Mesothelial cell of epicardium (in vitro differentiated cells): ENCODE results near the gene LRCOL1. TPM values are rescaled to one million over a fixed set of nuclear protein-coding genes. Genes with fewer than 3 reads are reported as not detected.

Source experiments
- DNase-seq, 2 experiments: peaks; one replicate each; pipeline ENCODE4 v3.0.0; 2021; ENCODE audit warnings: low spot score in 2 of 2; ENCODE audit not compliant: unreplicated experiment in 2 of 2
- H3K27ac Mint-ChIP-seq: 2 replicates; pipeline ENCODE4 v1.8.0; 2021; ENCODE audit warnings: mixed read lengths
- H3K27me3 Mint-ChIP-seq: 2 replicates; pipeline ENCODE4 v1.8.0; 2021; ENCODE audit warnings: low read depth, mixed read lengths
- H3K36me3 Mint-ChIP-seq: 2 replicates; pipeline ENCODE4 v1.8.0; 2021; ENCODE audit warnings: mixed read lengths
- H3K4me1 Mint-ChIP-seq: 2 replicates; pipeline ENCODE4 v1.8.0; 2021; ENCODE audit warnings: mixed read lengths
- H3K4me3 Mint-ChIP-seq: 2 replicates; pipeline ENCODE4 v1.8.0; 2021; ENCODE audit warnings: mild to moderate bottlenecking, moderate library complexity, mixed read lengths
- H3K9me3 Mint-ChIP-seq: 2 replicates; pipeline ENCODE4 v1.8.0; 2021; ENCODE audit warnings: mixed read lengths
- CTCF ChIP-seq: fragments of 200-600 bp; sonication (generic); IDR thresholded peaks from one replicate; pipeline ENCODE4 v1.5.0; 2021; ENCODE audit warnings: antibody characterized with exemption; ENCODE audit not compliant: unreplicated experiment
- total RNA-seq: library from RNA; stranded (reverse); gene quantifications from 3 replicates; pipeline ENCODE4 v1.2.1, GENCODE V29; 2021

Gene LRCOL1
- total RNA-seq, 1 donor from 2014 or later = not detected

DNA sequence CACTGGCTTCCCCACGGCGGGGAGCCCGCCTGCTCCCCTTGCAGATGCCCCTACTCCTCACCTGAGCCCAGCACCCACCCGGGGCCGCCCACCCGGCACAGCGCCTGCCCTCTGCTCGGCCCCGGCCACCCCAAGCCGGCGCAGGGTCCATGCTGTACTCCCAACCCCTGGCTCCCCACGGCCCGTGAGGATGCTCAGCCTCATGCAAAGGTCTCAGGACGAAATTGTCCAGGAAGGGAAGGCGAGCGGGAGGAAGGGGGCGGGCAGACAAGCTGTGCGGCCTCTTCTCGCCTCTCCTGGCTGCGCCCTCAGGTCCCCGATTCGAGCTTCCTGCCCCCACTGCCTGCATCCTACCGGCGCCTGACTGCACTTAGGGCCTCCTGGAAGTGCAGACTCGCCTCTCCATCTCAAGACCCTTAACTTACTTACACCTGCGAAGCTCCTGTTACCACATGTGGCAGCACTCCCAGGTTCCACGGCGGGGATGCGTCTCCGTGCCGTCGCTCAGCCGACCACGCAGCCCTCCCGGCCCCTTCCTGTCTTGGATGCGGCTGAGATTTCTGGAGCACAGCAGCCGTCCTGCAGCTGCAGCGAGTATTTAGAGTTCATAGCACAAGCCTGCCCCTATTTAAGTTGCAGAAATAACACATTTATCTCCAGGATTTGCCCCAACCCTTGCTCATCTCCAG, 18.0 kb downstream of the LRCOL1 start:
- no peaks in the 10 kb centered on the region for H3K9me3 Mint-ChIP-seq

GRCh38 chr12:132591107-132591935, 19.1 kb downstream of the LRCOL1 start:
- no peak for DNase-seq
- H3K27ac Mint-ChIP-seq = no peak overlapping the region
- H3K27me3 Mint-ChIP-seq = peaks cover 66% of the 10 kb centered on the region
- H3K9me3 Mint-ChIP-seq = no peaks in the 10 kb centered on the region
- no peaks in the 10 kb centered on the region for H3K36me3 Mint-ChIP-seq
- H3K4me3 Mint-ChIP-seq = no peak overlapping the region
- H3K4me1 Mint-ChIP-seq = peaks cover 6% of the 10 kb centered on the region
- no peak for TF ChIP-seq CTCF

More for the DNA sequence above, 18.0 kb downstream of the LRCOL1 start:
- H3K27ac Mint-ChIP-seq = no peak overlapping the region
- no peaks in the 10 kb centered on the region for H3K36me3 Mint-ChIP-seq
- H3K4me3 Mint-ChIP-seq = no peak overlapping the region
- H3K4me1 Mint-ChIP-seq = peaks cover 9% of the 10 kb centered on the region
- DNase-seq = no peak
- TF ChIP-seq CTCF = no peak
- H3K27me3 Mint-ChIP-seq = peaks cover 66% of the 10 kb centered on the region

- Mint-ChIP-seq H3K4me1 (peaks cover 5% of the 10 kb centered on the region), H3K9me3 (no peaks in the 10 kb centered on the region), H3K27ac (no peak overlapping the region), H3K36me3 (peaks cover 1% of the 10 kb centered on the region), H3K27me3 (peaks cover 70% of the 10 kb centered on the region), H3K4me3 (no peak overlapping the region)
- TF ChIP-seq CTCF = no peak
- DNase-seq = no peak
Measured at GRCh38 chr12:132588821-132589669, 21.3 kb downstream of the LRCOL1 start.

- H3K36me3 Mint-ChIP-seq = peaks cover 5% of the 10 kb centered on the region
- no peak for TF ChIP-seq CTCF
- H3K27ac Mint-ChIP-seq = no peak overlapping the region
- H3K27me3 Mint-ChIP-seq = peaks cover 72% of the 10 kb centered on the region
- H3K9me3 Mint-ChIP-seq = no peaks in the 10 kb centered on the region
- H3K4me1 Mint-ChIP-seq = peaks cover 4% of the 10 kb centered on the region
- no peak overlapping the region for H3K4me3 Mint-ChIP-seq
- DNase-seq = no peak
Measured at GRCh38 chr12:132588319-132588718, 22.1 kb downstream of the LRCOL1 start.

DNA sequence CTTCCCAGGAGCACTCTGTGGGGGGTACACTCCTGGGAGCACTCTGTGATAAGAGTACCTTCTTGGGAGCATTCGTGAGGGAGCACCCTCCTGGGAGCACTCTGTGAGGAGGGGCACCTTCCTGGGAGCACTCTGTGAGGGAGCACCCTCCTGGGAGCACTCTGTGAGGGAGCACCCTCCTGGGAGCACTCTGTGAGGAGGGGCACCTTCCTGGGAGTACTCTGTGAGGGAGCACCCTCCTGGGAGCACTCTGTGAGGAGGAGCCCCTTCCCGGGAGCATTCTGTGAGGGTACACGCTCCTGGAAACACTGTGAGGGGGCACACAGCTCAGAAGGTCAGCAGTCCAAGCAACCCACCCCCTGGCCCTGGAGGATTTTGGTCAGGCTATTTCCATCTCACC, 22.6 kb downstream of the LRCOL1 start:
- H3K36me3 Mint-ChIP-seq = peaks cover 5% of the 10 kb centered on the region
- H3K27me3 Mint-ChIP-seq = peaks cover 67% of the 10 kb centered on the region
- H3K27ac Mint-ChIP-seq = no peak overlapping the region

More for the DNA sequence above, 22.6 kb downstream of the LRCOL1 start:
- Mint-ChIP-seq H3K9me3 (no peaks in the 10 kb centered on the region), H3K4me3 (no peak overlapping the region), H3K4me1 (peaks cover 4% of the 10 kb centered on the region)
- TF ChIP-seq CTCF = no peak
- DNase-seq = no peak
